GM21528 (cell line): ENCODE results near the gene GPER1.
"Not testable (repeated sequence)": the region's sequence is repeated elsewhere in the genome, so short reads cannot be mapped to it uniquely, and the experiment has no call there.

Experiments
- ATAC-seq: cut with Tn5 transposase; IDR thresholded peaks from one replicate; pipeline ENCODE4 v1.9.1; 2021; ENCODE audit warnings: mild to moderate bottlenecking, moderate library complexity; ENCODE audit not compliant: unreplicated experiment, low FRiP score

Gene GPER1

DNA sequence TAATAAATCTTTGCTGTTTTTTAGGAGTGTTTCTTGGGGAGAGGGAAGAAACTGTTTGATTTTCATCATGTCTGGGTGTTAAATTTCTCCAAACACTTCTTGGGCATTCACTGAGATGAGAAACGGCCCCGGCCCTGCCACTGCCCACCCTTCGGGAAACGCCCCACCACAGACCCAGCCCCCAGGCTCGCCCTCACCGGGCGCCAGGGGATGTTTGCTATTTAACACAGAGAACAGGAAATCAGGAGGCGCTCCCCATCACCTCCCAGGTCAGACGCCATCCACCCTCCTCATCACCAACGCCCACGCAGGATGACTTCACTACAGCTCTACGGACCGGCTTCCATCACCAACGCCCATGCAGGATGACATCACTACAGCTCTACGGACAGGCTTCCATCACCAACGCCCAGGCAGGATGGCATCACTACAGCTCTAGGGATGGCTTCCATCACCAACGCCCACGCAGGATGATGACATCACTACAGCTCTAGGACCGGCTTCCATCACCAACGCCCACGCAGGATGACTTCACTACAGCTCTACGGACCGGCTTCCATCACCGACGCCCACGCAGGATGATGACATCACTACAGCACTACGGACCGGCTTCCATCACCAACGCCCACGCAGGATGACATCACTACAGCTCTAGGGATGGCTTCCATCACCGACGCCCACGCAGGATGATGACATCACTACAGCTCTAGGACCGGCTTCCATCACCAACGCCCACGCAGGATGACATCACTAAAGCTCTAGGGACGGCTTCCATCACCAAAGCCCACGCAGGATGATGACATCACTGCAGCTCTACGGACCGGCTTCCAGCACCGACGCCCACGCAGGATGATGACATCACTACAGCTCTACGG lies 27.5 kb downstream of the GPER1 start:
- ATAC-seq, result not testable (repeated sequence)

- ATAC-seq, result not testable (repeated sequence)
Observed at GRCh38 chr7:1116383-1117008, 28.6 kb downstream of the GPER1 start.

- no peak for ATAC-seq
Observed at GRCh38 chr7:1117321-1117928, 29.5 kb downstream of the GPER1 start.

GRCh38 chr7:1119201-1119600 lies 31.3 kb downstream of the GPER1 start:
- no peak for ATAC-seq

DNA sequence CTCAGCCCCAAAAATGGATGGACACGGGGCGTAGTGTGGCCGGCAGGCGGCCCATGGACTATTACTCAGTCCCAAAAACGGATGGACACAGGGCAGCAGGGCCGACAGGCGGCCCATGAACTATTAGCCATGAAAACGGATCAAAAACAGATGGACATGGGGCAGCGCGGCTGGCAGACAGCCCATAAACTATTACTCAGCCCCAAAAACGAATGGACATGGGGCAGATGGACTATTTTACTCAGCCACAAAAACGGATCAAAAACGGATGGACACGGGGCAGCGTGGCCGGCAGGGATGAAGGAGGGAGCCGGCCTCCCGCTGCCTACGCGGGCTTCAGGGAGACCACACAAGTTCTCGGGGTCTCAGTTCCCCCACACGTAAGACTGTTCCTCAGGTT lies 32.9 kb downstream of the GPER1 start:
- ATAC-seq, result no peak

DNA sequence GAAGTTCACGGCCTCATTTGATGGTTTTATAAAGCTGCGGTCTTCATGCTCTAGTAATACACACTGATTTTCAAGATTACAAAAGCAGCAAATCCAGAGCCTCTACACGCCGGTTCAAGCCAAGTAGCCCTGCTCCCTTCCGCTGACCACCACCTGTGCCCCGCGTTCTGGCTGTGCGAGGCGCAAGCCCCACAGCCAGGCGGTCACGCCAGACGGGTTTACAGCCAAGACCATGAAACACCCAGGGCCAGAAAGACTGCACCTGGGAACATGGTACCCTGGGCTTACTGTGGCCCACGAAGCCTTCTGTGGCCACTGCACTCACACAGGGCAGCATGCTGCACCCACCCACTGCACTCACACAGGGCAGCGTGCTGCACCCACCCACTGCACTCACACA lies 33.6 kb downstream of the GPER1 start:
- no peak for ATAC-seq

GRCh38 chr7:1121886-1122831 lies 34.2 kb downstream of the GPER1 start:
- no peak for ATAC-seq

DNA sequence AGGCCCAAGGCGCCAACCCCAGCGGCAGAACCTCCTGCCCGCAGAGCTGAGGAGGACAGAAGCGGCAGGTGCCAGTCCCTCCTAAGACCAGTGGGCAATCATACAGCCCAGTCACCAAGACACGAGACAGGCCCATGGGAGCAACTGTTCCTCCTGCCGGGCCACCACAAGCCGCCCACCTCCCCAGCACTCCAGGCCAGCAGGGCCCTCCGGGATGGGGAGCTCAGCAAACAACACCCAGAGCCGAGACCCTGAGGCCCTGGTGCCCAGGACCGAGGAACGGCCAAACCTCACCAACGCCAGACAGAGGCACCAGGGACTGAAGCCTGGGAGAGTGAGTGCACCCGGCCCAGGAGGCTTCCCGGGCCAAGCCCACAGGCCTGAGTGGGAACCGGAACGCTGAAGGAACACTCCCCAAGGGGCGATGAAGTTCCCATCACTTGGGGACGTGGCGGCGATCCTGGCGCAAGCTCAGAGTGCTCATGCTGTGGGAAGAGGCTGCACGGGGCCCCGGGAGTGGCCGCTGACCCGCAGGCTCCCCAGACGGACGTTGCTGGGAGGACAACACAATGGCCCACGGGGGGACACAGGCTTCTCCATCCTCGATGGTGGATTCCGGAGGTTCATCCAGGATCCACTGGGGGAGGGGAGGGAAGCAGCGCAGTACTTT lies 35.1 kb downstream of the GPER1 start:
- ATAC-seq, result no peak

DNA sequence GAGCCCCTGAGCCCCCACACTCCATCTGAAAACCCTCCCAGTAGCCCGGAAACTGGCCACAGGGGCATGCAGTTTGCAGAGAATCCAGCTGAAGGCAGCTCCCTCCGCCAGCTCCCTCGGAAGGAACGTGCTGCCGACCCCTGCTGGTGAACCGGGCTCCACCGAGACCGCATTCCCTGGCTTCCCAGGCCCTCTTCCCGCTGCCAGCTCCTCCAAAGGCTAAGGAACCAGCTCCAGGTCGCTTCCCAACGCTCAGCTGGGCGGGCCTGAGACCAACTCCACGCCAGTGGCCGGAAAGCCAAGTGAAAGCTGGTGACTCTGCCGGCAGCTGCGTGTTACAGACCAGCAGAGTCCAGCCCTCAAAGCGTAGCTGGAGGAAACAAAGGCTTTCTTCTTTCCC lies 35.8 kb downstream of the GPER1 start:
- ATAC-seq, result no peak

GRCh38 chr7:1124164-1124563 lies 36.3 kb downstream of the GPER1 start:
- no peak for ATAC-seq

- ATAC-seq, result no peak
Observed at GRCh38 chr7:1124816-1125602, 37.1 kb downstream of the GPER1 start.

GRCh38 chr7:1125603-1125969 lies 37.7 kb downstream of the GPER1 start:
- no peak for ATAC-seq

- no peak for ATAC-seq
Observed at GRCh38 chr7:1127001-1127400, 39.1 kb downstream of the GPER1 start.

DNA sequence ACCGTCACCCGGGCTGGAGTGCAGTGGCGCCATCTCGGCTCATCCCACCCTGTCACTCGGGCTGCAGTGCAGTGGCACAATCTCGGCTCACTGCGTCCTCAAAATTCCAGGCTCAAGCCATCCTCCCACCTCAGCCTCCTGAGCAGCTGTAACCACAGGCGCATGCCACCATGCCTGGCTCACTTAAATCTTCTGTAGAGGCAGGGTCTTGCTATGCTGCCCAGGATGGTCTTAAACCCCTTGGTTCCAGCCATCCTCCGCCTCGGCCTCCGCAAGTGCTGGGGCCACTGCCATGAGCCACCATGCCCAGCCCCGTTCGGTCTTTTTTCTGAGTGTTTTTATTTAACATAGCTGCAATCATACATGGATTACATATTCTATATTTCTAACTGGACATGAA lies 41.5 kb downstream of the GPER1 start:
- no peak for ATAC-seq

DNA sequence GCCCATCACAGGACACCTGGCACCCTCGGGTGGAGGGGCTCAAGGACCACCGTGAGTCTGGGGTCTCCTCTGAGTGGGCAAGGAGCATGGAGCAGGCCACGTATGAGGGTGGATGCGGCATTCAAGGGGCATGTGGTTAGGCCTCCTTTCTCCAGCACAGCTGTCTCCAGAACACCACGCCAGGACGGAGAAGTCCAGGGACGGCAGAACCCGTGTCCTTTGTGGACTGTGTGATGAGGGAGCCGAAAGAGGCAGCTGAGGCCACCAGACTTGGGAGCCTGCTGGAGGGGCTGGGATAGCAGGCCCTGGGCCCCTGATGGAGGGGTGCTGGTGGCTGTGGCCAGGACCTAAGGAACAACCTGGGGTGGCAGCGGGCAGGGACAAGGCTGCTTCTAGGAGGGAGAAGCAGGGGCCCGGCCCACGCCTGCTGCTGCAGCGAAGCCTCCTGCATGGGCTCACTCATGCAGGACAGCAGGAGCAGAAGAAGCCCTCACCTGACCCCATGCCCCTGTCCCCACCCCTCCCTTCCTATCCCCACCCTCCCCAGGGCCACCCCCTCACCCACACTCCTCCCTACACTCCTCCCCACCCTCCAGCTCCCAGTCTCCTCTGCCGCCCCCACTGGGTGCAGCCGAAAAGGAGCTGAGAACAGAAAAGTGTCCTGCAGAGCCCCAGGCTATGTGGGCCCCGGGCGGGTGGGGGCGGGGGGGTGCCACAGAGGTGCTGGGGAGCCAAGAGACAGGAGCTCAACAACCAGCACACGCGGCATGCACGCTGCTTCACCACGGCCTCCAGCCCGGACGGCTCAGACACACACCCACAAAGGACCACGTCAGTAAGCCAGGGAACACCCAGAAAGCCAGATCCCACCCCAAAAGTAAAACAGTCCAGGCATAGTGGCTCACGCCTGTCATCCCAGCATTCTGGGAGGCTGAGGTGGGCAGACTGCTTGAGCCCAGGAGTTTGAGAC lies 42.4 kb downstream of the GPER1 start:
- no peak for ATAC-seq

- no peak for ATAC-seq
Observed at GRCh38 chr7:1131471-1132265, 43.8 kb downstream of the GPER1 start.

- no peak for ATAC-seq
Observed at GRCh38 chr7:1134951-1135350, 47.0 kb downstream of the GPER1 start.
